Measurements from ENCODE around the gene SGMS1. TPM values are rescaled to one million over a fixed set of nuclear protein-coding genes. Genes with fewer than 3 reads are reported as not detected.
A peak's percentile ranks its signal among the peaks of the same experiment; 100 is the strongest.
"Not testable (repeated sequence)": the region's sequence is repeated elsewhere in the genome, so short reads cannot be mapped to it uniquely, and the experiment has no call there.

The SGMS1 gene
- total RNA-seq, 4 donors from 2014 or later = 28.3 to 44.5 (median 41.7) TPM

- Histone ChIP-seq H3K27ac (no peak overlapping the region), H3K36me3 (peaks cover 0 to 5% (median 0%) of the 10 kb centered on the region in 4 donors)
Measured at GRCh38 chr10:50375051-50375452, 248.7 kb downstream of the SGMS1 start.

DNA sequence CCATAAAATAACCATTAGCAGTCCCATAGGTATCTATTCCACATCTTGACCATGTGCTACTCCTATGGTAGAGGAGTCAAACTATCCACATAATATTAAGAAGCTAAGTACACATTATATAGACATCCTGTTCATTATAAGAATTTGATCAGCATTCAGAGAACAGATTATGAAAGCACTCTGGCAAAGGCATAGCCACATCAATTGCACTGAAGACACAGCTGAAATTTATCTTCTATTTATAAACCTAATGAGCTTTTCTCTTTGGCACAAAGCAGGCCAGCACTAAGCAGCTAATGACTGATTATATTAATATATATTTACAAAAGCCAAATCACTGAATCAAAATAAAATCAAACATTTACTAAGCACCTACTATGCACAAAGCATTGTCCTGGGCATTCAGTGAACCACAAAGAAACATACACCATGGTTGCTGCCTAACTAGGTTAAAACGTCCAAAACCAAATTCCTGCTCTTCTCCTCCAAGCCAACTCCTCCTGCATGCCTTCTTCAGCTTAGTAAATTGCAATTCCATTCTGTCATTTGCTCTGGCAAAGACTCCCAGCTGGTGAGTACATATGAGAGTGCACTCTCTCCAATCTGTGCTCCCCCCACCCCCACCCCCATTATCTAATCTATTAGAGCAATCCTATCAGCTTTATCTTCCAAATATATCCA is 249.8 kb downstream of the SGMS1 start:
- Histone ChIP-seq H3K27ac (peak overlapping the region in 1 of 4 donors; percentile 7), H3K4me3 (no peak overlapping the region), H3K9me3 (no peaks in the 10 kb centered on the region), H3K4me1 (peaks cover 0 to 16% (median 2%) of the 10 kb centered on the region in 4 donors), H3K27me3 (no peaks in the 10 kb centered on the region), H3K36me3 (peaks cover 0 to 5% (median 0%) of the 10 kb centered on the region in 4 donors)
- DNase-seq = no peak
- 47 to 83% methylated on average over 1 of the region's 1 CpG for WGBS, 2 donors (ENCODE audit: low coverage in 1 of 2)
- TF ChIP-seq EP300 (IDR thresholded peaks at IDR 0.05; ENCODE audit: low read depth) (no peak), POLR2AphosphoS5 (IDR thresholded peaks at IDR 0.05) (peak in 1 of 3 donors; percentile 10)
- intact Hi-C loops (cut with DNase I; ENCODE audit: low total_unique reads) = no loop called here
- in situ Hi-C loops (cut with MboI; ENCODE audit: low pct_ligation_motif_present in 1 of 4, low pct_unique_long_range_greater_than_20kb in 1 of 4, low sequenced_read_pairs in 3 of 4) = no loop called here

More at GRCh38 chr10:50375051-50375452, 248.7 kb downstream of the SGMS1 start:
- Histone ChIP-seq H3K4me1 (peaks cover 0 to 16% (median 2%) of the 10 kb centered on the region in 4 donors), H3K9me3 (no peaks in the 10 kb centered on the region), H3K27me3 (no peaks in the 10 kb centered on the region), H3K4me3 (no peak overlapping the region)
- no peak for DNase-seq
- intact Hi-C loops (cut with DNase I; ENCODE audit: low total_unique reads) (no loop called here), in situ Hi-C loops (cut with MboI; ENCODE audit: low pct_ligation_motif_present in 1 of 4, low pct_unique_long_range_greater_than_20kb in 1 of 4, low sequenced_read_pairs in 3 of 4) (no loop called here)
- TF ChIP-seq POLR2AphosphoS5 (IDR thresholded peaks at IDR 0.05) (no peak), POLR2A (IDR thresholded peaks at IDR 0.05) (no peak), CTCF (IDR thresholded peaks at IDR 0.05) (no peak), EP300 (IDR thresholded peaks at IDR 0.05; ENCODE audit: low read depth) (no peak)

DNA sequence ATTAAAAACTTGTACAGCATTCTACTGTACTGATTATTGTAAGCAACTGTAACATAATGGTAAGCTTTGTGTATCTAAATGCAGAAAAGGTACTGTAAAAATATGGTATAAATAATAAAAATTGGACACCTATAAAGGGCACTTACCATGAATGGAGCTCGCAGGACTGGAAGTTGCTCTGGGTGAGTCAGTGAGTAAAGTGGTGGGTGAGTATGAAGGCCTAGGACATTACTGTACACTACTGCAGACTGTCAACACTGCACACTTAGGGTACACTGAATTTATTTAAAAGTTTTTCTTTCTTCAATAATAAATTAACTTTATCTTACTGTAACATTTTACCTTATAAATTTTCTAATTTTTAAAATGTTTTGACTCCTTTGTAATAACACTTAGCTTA is 253.8 kb downstream of the SGMS1 start:
- in situ Hi-C loops (cut with MboI; ENCODE audit: low pct_ligation_motif_present in 1 of 4, low pct_unique_long_range_greater_than_20kb in 1 of 4, low sequenced_read_pairs in 3 of 4) (no loop called here), intact Hi-C loops (cut with DNase I; ENCODE audit: low total_unique reads) (no loop called here)
- no peak for DNase-seq
- Histone ChIP-seq H3K9me3 (no peaks in the 10 kb centered on the region), H3K27me3 (no peaks in the 10 kb centered on the region), H3K4me1 (peaks cover 0 to 11% (median 2%) of the 10 kb centered on the region in 4 donors), H3K4me3 (no peak overlapping the region), H3K27ac (no peak overlapping the region), H3K36me3 (no peaks in the 10 kb centered on the region)
- TF ChIP-seq CTCF (IDR thresholded peaks at IDR 0.05) (no peak), POLR2AphosphoS5 (IDR thresholded peaks at IDR 0.05) (no peak), POLR2A (IDR thresholded peaks at IDR 0.05) (no peak), EP300 (IDR thresholded peaks at IDR 0.05; ENCODE audit: low read depth) (no peak)
- WGBS, 2 donors (ENCODE audit: low coverage in 1 of 2) = 86 to 93% methylated on average over 1 of the region's 1 CpG

DNA sequence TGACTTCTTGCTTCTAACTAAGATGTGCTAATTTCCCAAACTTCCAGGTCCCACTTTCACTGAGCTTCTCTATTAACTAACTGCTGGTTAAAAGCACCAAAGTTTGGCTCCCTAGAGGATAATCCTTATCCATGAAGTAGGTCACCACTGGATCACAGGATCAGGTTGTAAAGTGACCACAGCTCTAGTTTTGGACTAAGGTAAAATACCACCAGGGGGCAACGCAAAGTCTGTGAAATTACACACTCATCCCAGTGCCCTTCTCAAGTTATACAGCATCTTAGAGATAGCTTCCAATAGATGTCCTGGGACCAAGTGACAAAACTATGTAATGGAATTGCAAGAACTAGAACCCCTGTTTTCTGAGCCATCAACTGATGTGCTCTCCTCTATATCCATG is 256.0 kb downstream of the SGMS1 start:
- TF ChIP-seq CTCF (IDR thresholded peaks at IDR 0.05) (peak in 3 of 5 experiments; percentile 6 to 21 (median 16)), EP300 (IDR thresholded peaks at IDR 0.05; ENCODE audit: low read depth) (no peak)
- WGBS, 2 donors (ENCODE audit: low coverage in 1 of 2) = 75 to 89% methylated on average over 1 of the region's 1 CpG
- H3K36me3 ChIP-seq = no peaks in the 10 kb centered on the region
- H3K4me1 ChIP-seq = peaks cover 0 to 3% (median 0%) of the 10 kb centered on the region in 4 donors
- no peaks in the 10 kb centered on the region for H3K27me3 ChIP-seq
- peaks cover 0 to 1% of the 10 kb centered on the region in 2 donors for H3K9me3 ChIP-seq
- no peak overlapping the region for H3K27ac ChIP-seq
- H3K4me3 ChIP-seq = no peak overlapping the region
- peak; percentile 8 for DNase-seq
- in situ Hi-C loops (cut with MboI; ENCODE audit: low pct_ligation_motif_present in 1 of 4, low pct_unique_long_range_greater_than_20kb in 1 of 4, low sequenced_read_pairs in 3 of 4) (no loop called here), intact Hi-C loops (cut with DNase I; ENCODE audit: low total_unique reads) (no loop called here)

DNA sequence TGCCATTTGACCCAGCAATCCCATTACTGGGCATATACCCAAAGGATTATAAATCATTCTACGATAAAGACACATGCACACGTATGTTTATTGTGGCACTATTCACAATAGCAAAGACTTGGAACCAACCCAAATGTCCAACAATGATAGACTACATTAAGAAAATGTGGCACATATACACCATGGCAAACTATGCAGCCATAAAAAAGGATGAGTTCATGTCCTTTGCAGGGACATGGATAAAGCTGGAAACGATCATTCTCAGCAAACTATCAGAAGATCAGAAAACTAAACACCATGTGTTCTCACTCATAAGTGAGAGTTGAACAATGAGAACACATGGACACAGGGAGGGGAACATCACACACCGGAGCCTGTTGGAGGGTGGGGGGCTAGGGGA is 257.3 kb downstream of the SGMS1 start:
- H3K4me3 ChIP-seq; in situ Hi-C loops (cut with MboI; ENCODE audit: low pct_ligation_motif_present in 1 of 4, low pct_unique_long_range_greater_than_20kb in 1 of 4, low sequenced_read_pairs in 3 of 4); intact Hi-C loops (cut with DNase I; ENCODE audit: low total_unique reads); H3K27ac ChIP-seq; DNase-seq; H3K27me3 ChIP-seq; H3K9me3 ChIP-seq; H3K36me3 ChIP-seq; H3K4me1 ChIP-seq: not testable (repeated sequence)
- 90% methylated on average over 4 of the region's 4 CpGs for WGBS, 2 donors (ENCODE audit: low coverage in 1 of 2)

- H3K27ac ChIP-seq; DNase-seq; H3K4me1 ChIP-seq; H3K9me3 ChIP-seq; intact Hi-C loops (cut with DNase I; ENCODE audit: low total_unique reads); in situ Hi-C loops (cut with MboI; ENCODE audit: low pct_ligation_motif_present in 1 of 4, low pct_unique_long_range_greater_than_20kb in 1 of 4, low sequenced_read_pairs in 3 of 4); H3K4me3 ChIP-seq; H3K27me3 ChIP-seq; H3K36me3 ChIP-seq: not testable (repeated sequence)
- WGBS, 2 donors (ENCODE audit: low coverage in 1 of 2) = 63 to 79% methylated on average over 3 of the region's 3 CpGs
Measured at GRCh38 chr10:50364730-50365129, 259.0 kb downstream of the SGMS1 start.

All from transverse colon (tissue), 4 donors.